ENCODE data around the gene CFHR3. TPM values are rescaled to one million over a fixed set of nuclear protein-coding genes. Genes with fewer than 3 reads are reported as not detected.
"Not testable (repeated sequence)": the region's sequence is repeated elsewhere in the genome, so short reads cannot be mapped to it uniquely, and the experiment has no call there.

CFHR3 gene
- total RNA-seq (2014; rRNA removed; shearing (Covaris generic)): not detected in 2 replicates

- DNase-seq (ENCODE audit: low spot score): no peak
- in situ Hi-C loops (cut with HindIII; ENCODE audit: low sequenced_read_pairs): no loop called here
Observed at GRCh38 chr1:196774603-196775002, at the start of gene CFHR3. TSS of gene CFHR3 (plus strand) at chr1:196774840. CDS start at chr1:196774887, 47 bp downstream.

DNA sequence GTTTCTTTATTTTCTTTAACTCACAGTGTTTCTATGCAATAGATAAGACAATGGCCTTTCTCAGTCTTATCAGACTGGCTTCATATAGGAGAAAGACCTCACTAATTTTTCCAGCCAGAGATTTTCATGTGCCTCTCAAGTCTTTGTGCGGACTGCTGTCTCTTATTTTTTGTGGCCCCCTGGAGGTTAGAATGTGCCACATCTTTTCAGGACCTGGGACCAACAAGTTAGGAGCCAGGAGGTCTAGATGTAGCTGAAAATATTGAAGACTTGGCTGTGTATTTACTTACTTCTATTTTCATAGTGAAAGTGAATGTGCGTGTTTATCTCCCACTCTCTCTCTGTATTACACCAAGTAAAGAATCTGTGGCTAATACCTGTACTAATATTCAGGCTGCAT is 42.1 kb upstream of the CFHR3 start:
- in situ Hi-C loops (cut with HindIII; ENCODE audit: low sequenced_read_pairs): no loop called here
- DNase-seq (ENCODE audit: low spot score): no peak

DNA sequence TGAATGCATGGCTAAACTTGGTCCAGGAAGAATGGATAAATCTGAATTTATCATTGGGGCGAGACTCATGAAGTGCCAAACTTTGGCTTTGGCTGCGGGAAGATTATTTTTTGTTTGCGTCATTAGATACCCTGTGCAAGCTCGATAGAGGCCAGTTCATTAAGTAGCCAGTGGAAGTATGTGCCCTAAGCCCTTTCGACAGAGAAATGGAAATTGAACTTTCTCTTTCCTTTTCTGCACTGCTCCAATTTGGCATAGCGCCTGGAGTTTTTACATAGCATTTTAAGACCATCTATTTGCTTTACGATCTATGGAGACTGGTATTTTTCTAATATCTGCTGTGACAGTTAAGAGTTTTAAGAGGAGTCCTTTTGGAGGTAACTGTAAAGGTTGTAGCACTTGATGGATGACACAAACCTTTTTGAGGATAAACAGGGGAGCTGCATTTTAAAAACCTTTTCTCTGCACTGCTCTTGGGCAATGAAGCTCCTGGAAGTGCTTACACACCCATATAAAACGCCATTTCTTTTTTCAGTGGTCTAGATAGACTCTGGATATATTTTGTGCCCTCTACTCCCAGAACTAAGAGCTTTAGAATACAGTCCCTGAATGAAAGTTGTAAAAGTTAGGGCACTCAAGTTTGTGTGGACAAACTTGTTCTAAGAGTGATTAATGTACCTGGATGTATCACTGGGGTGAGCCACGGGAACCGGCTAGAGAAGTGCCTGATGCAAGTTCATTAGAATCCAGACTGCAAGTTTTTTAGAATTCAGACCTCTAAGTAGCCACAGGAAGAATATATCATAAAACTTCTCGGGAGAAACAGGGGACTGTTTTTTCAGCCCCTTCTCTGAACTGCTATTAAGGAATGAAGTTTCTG is 41.3 kb upstream of the CFHR3 start:
- in situ Hi-C loops (cut with HindIII; ENCODE audit: low sequenced_read_pairs): no loop called here
- no peak for DNase-seq (ENCODE audit: low spot score)

GRCh38 chr1:196734006-196734405 is 40.6 kb upstream of the CFHR3 start:
- DNase-seq (ENCODE audit: low spot score): no peak
- in situ Hi-C loops (cut with HindIII; ENCODE audit: low sequenced_read_pairs): no loop called here

DNA sequence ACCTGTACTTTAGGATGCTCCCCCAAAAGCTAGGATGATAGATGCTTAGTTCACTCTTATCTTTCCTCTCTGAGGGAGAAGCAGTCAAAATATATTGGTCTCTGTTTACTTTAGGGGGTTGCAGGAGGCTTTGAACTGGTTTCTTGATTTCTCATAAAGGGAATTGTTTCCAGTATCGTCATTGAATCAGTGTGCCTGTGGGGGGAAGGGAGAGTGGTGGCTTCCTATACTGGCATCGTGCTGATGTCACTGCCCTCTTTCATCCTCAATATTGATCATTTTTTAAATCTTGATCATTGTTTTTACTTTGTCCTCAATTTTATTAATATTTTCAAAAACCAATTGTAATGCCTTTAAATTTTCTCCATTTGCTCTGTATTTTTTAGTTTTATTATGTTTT is 40.2 kb upstream of the CFHR3 start:
- DNase-seq (ENCODE audit: low spot score): no peak
- in situ Hi-C loops (cut with HindIII; ENCODE audit: low sequenced_read_pairs): no loop called here

DNA sequence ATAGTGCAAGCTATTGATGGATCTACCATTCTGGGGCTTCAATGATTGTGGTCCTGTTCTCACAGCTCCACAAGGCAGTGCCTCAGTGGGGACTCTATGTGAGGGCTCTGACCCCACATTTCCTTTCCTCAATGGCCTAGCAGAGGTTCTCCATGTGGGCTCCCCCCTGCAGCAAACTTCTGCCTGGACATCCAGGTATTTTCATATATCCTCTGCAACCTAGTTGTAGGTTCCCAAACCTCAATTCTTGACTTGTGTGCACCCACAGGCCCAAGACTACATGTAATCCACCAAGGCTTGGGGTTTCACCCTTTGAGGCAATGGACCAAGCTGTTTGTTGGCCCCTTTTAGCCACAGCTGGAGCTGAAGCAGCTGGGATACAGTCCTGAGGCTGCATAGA is 35.9 kb upstream of the CFHR3 start:
- in situ Hi-C loops (cut with HindIII; ENCODE audit: low sequenced_read_pairs): no loop called here
- no peak for DNase-seq (ENCODE audit: low spot score)

DNA sequence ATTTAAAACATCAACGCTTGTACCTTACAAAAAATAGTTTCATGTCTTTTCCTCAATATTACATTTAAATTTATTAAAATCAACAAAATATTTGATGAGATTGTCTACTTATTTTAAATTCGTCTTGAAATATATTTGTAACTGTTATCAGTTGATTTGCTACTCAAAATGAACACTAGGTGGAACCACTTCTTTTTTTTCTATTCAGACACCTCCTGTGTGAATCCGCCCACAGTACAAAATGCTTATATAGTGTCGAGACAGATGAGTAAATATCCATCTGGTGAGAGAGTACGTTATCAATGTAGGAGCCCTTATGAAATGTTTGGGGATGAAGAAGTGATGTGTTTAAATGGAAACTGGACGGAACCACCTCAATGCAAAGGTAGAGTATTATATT is 31.4 kb upstream of the CFHR3 start:
- in situ Hi-C loops (cut with HindIII; ENCODE audit: low sequenced_read_pairs); DNase-seq (ENCODE audit: low spot score): not testable (repeated sequence)

- in situ Hi-C loops (cut with HindIII; ENCODE audit: low sequenced_read_pairs); DNase-seq (ENCODE audit: low spot score): not testable (repeated sequence)
Observed at GRCh38 chr1:196765019-196765740, 9.5 kb upstream of the CFHR3 start.

- in situ Hi-C loops (cut with HindIII; ENCODE audit: low sequenced_read_pairs); DNase-seq (ENCODE audit: low spot score): not testable (repeated sequence)
Observed at GRCh38 chr1:196769823-196770222, 4.8 kb upstream of the CFHR3 start.

- in situ Hi-C loops (cut with HindIII; ENCODE audit: low sequenced_read_pairs): no loop called here
- no peak for DNase-seq (ENCODE audit: low spot score)
Observed at GRCh38 chr1:196773713-196774112, 927 bp upstream of the CFHR3 start.

DNA sequence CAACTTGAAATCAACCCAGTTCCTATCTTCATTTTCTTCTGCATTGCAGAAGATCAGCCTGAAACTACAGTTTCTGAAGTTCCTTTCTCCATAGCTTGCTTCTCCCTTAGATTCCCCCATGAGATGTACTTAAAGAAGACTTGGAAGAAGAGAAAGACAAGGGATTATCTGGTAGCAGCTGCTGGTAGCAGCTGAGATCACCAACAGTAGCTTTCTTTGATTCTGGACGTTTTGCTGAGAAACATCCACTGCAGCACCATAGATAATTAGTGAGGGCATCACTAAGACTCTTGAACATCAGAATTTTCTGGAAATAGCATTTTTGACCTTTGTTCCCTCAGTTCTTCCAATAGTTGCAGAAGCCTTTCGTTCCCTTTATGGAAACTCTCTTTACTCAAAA is 465 bp upstream of the CFHR3 start:
- in situ Hi-C loops (cut with HindIII; ENCODE audit: low sequenced_read_pairs): no loop called here

GRCh38 chr1:196777603-196778002 is 3.0 kb downstream of the CFHR3 start:
- no peak for DNase-seq (ENCODE audit: low spot score)
- in situ Hi-C loops (cut with HindIII; ENCODE audit: low sequenced_read_pairs): no loop called here

More for the DNA sequence above, 465 bp upstream of the CFHR3 start:
- no peak for DNase-seq (ENCODE audit: low spot score)

- in situ Hi-C loops (cut with HindIII; ENCODE audit: low sequenced_read_pairs): no loop called here
- DNase-seq (ENCODE audit: low spot score): no peak
Observed at GRCh38 chr1:196779093-196779492, 4.5 kb downstream of the CFHR3 start.

DNA sequence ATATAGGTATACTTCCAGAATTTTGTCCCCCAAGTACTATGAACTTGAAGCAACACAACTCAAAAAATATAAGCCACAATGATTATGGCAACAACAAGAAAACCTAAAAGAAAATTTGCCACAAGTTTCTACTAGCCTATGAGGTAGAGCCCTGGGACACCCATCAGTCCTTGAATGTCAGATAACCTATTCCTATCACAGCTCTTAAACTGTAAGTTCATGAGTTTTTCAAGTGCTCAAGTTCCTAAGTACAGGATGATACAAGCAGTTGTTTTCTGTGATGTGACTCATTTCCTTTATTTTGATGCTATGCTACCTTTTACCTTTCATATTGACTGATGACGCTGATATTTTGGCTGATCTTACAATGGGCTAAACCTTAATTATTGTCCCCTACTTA is 16.6 kb downstream of the CFHR3 start:
- DNase-seq (ENCODE audit: low spot score); in situ Hi-C loops (cut with HindIII; ENCODE audit: low sequenced_read_pairs): not testable (repeated sequence)

DNA sequence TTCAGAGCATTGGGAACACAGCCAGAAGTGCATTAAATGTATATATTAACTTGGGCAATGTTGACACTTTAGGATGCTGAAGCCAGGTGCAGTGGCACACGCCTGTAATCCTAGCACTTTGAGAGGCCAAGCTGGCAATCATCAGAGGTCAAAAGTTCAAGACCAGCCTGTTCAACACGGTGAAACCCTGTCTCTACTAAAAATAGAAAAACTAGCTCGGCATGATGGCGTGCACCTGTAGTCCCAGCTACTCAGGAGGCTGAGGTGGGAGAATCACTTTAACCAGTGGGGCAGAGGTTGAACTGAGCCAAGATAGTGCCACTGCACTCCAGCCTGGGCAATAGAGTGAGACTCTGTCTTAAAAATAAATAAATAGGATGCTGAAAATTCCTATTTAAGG is 19.5 kb downstream of the CFHR3 start:
- in situ Hi-C loops (cut with HindIII; ENCODE audit: low sequenced_read_pairs): not testable (repeated sequence)

DNA sequence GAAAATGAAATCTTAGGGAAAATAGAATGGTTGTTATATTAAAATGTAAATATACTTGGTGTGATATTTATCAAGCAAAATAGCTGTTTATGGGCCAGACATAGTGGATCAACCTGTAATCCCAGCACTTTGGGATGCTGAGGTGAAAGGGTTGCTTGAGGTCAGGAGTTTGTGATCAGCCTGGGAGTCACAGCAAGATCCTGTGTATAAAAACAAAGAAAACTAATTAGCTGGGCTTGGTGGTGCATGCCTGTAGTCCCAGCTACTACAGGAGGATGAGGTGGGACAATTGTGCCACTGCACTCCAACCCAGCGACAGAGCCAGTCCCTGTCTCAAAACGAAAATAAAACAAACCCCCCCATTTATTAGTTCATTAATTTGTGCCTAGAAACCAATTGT is 23.3 kb downstream of the CFHR3 start:
- in situ Hi-C loops (cut with HindIII; ENCODE audit: low sequenced_read_pairs): no loop called here

More for the DNA sequence above, 19.5 kb downstream of the CFHR3 start:
- DNase-seq (ENCODE audit: low spot score): not testable (repeated sequence)

GRCh38 chr1:196801920-196802319 is 27.3 kb downstream of the CFHR3 start:
- DNase-seq (ENCODE audit: low spot score); in situ Hi-C loops (cut with HindIII; ENCODE audit: low sequenced_read_pairs): not testable (repeated sequence)

More for the DNA sequence above, 23.3 kb downstream of the CFHR3 start:
- DNase-seq (ENCODE audit: low spot score): no peak

DNA sequence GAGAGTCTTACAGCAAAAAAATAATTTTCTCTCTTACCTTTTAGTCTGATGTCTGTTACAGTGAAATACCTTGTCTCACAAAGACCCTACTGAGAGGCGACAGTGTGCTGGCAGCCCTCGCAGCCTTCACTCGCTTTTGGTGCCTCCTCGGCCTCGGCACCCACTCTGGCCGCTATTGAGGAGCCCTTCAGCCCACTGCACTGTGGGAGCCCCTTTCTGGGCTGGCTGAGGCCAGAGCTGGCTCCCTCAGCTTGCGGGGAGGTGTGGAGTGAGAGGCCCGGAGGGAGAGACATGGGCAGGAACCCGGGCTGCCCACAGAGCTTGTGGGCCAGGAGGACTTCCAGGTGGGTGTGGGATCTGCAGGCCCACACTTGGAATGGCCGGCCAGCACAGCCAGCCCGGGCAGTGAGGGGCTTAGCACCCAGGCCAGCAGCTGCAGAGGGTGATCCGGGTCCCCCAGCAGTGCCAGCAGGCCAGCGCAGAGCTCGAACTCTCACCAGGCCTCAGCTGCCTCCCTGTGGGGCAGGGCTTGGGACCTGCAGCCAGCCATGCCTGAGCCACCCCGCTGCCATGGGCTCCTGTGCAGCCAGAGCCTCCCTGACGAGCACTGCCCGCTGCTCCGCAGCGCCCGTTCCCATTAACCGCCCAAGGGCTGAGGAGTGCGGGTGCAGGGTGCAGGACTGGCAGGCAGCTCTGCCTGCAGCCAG is 34.0 kb downstream of the CFHR3 start:
- in situ Hi-C loops (cut with HindIII; ENCODE audit: low sequenced_read_pairs): no loop called here

DNA sequence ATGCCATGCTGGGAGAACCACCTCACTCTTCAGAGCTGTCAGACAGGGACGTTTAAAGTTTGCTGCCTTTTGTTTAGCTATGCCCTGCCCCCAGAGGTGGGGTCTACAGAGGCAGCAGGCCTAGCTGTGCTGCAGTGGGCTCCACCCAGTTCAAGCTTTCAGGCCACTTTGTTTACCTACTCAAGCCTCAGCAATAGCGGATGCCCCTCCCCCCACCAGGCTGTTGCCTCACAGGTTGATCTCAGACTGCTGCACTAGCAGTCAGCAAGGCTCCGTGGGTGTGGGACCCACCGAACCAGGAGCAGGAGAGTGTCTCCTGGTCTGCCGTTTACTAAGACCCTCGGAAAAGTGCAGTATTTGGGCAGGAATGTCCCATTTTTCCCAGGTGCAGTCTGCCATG is 42.8 kb downstream of the CFHR3 start:
- DNase-seq (ENCODE audit: low spot score); in situ Hi-C loops (cut with HindIII; ENCODE audit: low sequenced_read_pairs): not testable (repeated sequence)

More for the DNA sequence above, 34.0 kb downstream of the CFHR3 start:
- no peak for DNase-seq (ENCODE audit: low spot score)

GRCh38 chr1:196819531-196819930 is 44.9 kb downstream of the CFHR3 start, which contains the start of gene CFHR1:
TSS of gene CFHR1 (plus strand) at chr1:196819731. CDS start at chr1:196819845, 114 bp downstream.
- DNase-seq (ENCODE audit: low spot score); in situ Hi-C loops (cut with HindIII; ENCODE audit: low sequenced_read_pairs): not testable (repeated sequence)

Measured in G401 (cell line).